ENCODE data around the gene CCHCR1. TPM values are rescaled to one million over a fixed set of nuclear protein-coding genes. Genes with fewer than 3 reads are reported as not detected.
A peak's percentile ranks its signal among the peaks of the same experiment; 100 is the strongest.

The CCHCR1 gene
- total RNA-seq, 1 experiment from 2014 or later = 31.3 TPM

DNA sequence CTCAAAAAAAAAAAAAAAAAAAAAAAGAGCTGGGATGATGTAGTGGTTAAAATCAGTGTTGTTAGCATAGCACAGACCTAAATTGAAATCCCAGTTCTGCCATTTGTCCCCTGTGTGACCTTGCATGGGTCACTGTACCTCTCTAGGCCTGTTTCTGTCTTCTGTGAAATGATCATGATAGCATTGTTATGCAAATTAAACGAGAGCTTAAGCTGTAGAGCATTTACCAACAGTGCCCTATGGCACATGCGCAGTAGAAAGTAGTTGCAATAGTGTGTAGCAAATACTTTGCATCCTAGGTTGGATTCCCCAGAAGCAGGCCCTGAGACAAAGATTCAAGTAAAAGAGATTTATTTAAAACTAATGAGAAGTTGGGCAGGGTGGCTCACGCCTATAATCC is 26.0 kb downstream of the CCHCR1 start:
- H3K27ac ChIP-seq (ENCODE audit: low read length) = no peak overlapping the region
- no peak for ATAC-seq

DNA sequence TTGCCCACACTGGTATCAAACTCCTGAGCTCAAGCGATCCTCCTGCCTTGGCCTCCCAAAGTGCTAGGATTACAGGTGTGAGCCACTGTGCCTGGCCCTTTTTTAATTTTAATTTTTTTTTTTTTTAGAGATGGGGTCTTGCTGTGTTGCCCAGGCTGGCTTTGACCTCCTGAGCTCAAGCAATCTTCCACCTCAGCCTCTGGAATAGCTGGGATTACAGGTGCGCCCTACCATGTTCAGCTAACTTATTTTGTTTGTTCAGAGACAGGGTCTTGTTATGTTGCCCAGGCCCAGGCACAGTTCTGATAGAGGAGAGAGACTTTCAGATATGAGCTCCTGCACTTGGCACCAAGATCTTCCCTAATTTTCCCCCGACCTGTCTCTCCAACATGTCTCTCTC is 26.9 kb downstream of the CCHCR1 start:
- Histone ChIP-seq H3K36me3 (ENCODE audit: low read depth, low read length) (no peaks in the 10 kb centered on the region), H3K27me3 (ENCODE audit: low read length) (no peaks in the 10 kb centered on the region), H3K79me2 (ENCODE audit: low read length) (no peaks in the 10 kb centered on the region), H2AFZ (ENCODE audit: low read length) (no peak overlapping the region), H3K4me2 (ENCODE audit: low read length) (no peak overlapping the region), H3F3A (ENCODE audit: low read length, unreplicated experiment) (no peaks in the 10 kb centered on the region), H4K20me1 (ENCODE audit: low read length) (no peaks in the 10 kb centered on the region), H3K9ac (ENCODE audit: low read length) (no peak overlapping the region), H3K27ac (ENCODE audit: low read length) (no peak overlapping the region), H3K9me3 (ENCODE audit: low read length) (no peaks in the 10 kb centered on the region), H3K9me2 (replicated peaks; ENCODE audit: low read length) (no peaks in the 10 kb centered on the region), H3K4me3 (ENCODE audit: low read length) (no peak overlapping the region), H3K4me1 (ENCODE audit: insufficient read depth, low read length) (peaks cover 18% of the 10 kb centered on the region)
- ChIA-PET POLR2A (ENCODE audit: unreplicated experiment) (no interaction called here), CTCF (interaction anchor here (1.0 kb wide), 1 partner anchor 62 kb away, joined by 8 read pairs; no protein-coding TSS in a partner anchor)
- DNase-seq (no peak), ATAC-seq (no peak)
- TF ChIP-seq EZH2 (IDR thresholded peaks at IDR 0.05; ENCODE audit: low read length, unreplicated experiment) (no peak), EZH2phosphoT487 (IDR thresholded peaks at IDR 0.05; ENCODE audit: borderline replicate concordance, low read length) (no peak)
- TF ChIP-seq, protein P1, sequence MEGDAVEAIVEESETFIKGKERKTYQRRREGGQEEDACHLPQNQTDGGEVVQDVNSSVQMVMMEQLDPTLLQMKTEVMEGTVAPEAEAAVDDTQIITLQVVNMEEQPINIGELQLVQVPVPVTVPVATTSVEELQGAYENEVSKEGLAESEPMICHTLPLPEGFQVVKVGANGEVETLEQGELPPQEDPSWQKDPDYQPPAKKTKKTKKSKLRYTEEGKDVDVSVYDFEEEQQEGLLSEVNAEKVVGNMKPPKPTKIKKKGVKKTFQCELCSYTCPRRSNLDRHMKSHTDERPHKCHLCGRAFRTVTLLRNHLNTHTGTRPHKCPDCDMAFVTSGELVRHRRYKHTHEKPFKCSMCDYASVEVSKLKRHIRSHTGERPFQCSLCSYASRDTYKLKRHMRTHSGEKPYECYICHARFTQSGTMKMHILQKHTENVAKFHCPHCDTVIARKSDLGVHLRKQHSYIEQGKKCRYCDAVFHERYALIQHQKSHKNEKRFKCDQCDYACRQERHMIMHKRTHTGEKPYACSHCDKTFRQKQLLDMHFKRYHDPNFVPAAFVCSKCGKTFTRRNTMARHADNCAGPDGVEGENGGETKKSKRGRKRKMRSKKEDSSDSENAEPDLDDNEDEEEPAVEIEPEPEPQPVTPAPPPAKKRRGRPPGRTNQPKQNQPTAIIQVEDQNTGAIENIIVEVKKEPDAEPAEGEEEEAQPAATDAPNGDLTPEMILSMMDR (conservative IDR thresholded peaks at IDR 0.05; ENCODE audit: low read depth, low read length) = no peak
- BruUV-seq (replicated peaks) = no TSS peak
- intact Hi-C loops (cut with micrococcal nuclease) = no loop called here

More for the DNA sequence above, 26.0 kb downstream of the CCHCR1 start:
- POLR2A ChIA-PET (ENCODE audit: unreplicated experiment) = interaction anchor here (0.6 kb wide), 2 partner anchors 44 to 366 kb away, joined by 3 to 5 read pairs; partner anchors contain the start of gene MICB
- H3K79me2 ChIP-seq (ENCODE audit: low read length) = no peaks in the 10 kb centered on the region
- H3K4me1 ChIP-seq (ENCODE audit: insufficient read depth, low read length) = peaks cover 11% of the 10 kb centered on the region; the same call in 1 of the 2 replicates
- no peak overlapping the region for H3K4me3 ChIP-seq (ENCODE audit: low read length)
- H3K27me3 ChIP-seq (ENCODE audit: low read length) = no peaks in the 10 kb centered on the region
- no peaks in the 10 kb centered on the region for H3K36me3 ChIP-seq (ENCODE audit: low read depth, low read length)
- H4K20me1 ChIP-seq (ENCODE audit: low read length) = no peaks in the 10 kb centered on the region
- CTCF ChIA-PET = no interaction called here
- no peak for DNase-seq
- TF ChIP-seq EZH2 (IDR thresholded peaks at IDR 0.05; ENCODE audit: low read length, unreplicated experiment) (no peak), EZH2phosphoT487 (IDR thresholded peaks at IDR 0.05; ENCODE audit: borderline replicate concordance, low read length) (no peak)
- TF ChIP-seq, protein P1 (conservative IDR thresholded peaks at IDR 0.05; ENCODE audit: low read depth, low read length) = no peak
- BruUV-seq (replicated peaks) = no TSS peak
- H3K9ac ChIP-seq (ENCODE audit: low read length) = no peak overlapping the region
- H2AFZ ChIP-seq (ENCODE audit: low read length) = no peak overlapping the region
- intact Hi-C loops (cut with micrococcal nuclease) = no loop called here
- no peaks in the 10 kb centered on the region for H3K9me3 ChIP-seq (ENCODE audit: low read length)
- no peaks in the 10 kb centered on the region for H3F3A ChIP-seq (ENCODE audit: low read length, unreplicated experiment)
- no peaks in the 10 kb centered on the region for H3K9me2 ChIP-seq (replicated peaks; ENCODE audit: low read length)
- no peak overlapping the region for H3K4me2 ChIP-seq (ENCODE audit: low read length)

DNA sequence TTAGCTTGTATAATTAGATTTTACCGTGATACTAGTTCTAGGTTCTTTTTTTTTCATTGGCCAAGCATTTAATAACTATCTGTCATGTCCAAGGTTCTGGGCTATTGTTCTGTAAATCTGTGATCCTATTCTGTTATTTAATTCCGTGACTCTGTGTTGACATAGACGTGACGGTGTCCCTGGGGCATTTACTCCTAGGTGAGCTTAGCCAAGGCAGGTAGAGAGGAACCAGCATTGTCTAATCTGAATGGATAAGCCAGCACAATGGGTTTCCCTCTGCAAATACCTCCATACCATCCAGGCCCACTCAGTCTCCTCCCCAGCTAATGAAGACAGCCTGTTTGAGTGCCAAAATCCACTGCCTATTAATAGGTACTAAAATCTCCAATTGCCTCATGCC is 28.5 kb downstream of the CCHCR1 start:
- BruUV-seq (replicated peaks) = no TSS peak
- DNase-seq = peak; percentile 64
- ATAC-seq = no peak
- H3F3A ChIP-seq (ENCODE audit: low read length, unreplicated experiment) = no peaks in the 10 kb centered on the region
- H3K36me3 ChIP-seq (ENCODE audit: low read depth, low read length) = no peaks in the 10 kb centered on the region
- ChIA-PET CTCF (interaction anchor here (0.5 to 0.6 kb wide), 2 partner anchors 8 to 192 kb away, joined by 3 to 6 read pairs; no protein-coding TSS in a partner anchor), POLR2A (ENCODE audit: unreplicated experiment) (no interaction called here)
- H4K20me1 ChIP-seq (ENCODE audit: low read length) = no peaks in the 10 kb centered on the region
- no peaks in the 10 kb centered on the region for H3K9me3 ChIP-seq (ENCODE audit: low read length)
- no peak overlapping the region for H2AFZ ChIP-seq (ENCODE audit: low read length)
- no peaks in the 10 kb centered on the region for H3K9me2 ChIP-seq (replicated peaks; ENCODE audit: low read length)
- no peak overlapping the region for H3K9ac ChIP-seq (ENCODE audit: low read length)
- H3K4me3 ChIP-seq (ENCODE audit: low read length) = no peak overlapping the region
- H3K4me2 ChIP-seq (ENCODE audit: low read length) = no peak overlapping the region
- no peaks in the 10 kb centered on the region for H3K79me2 ChIP-seq (ENCODE audit: low read length)
- H3K27me3 ChIP-seq (ENCODE audit: low read length) = no peaks in the 10 kb centered on the region
- H3K4me1 ChIP-seq (ENCODE audit: insufficient read depth, low read length) = peaks cover 33% of the 10 kb centered on the region
- no peak overlapping the region for H3K27ac ChIP-seq (ENCODE audit: low read length)
- TF ChIP-seq, protein P1 (conservative IDR thresholded peaks at IDR 0.05; ENCODE audit: low read depth, low read length) = no peak
- no peak for TF ChIP-seq EZH2 (IDR thresholded peaks at IDR 0.05; ENCODE audit: low read length, unreplicated experiment)
- no peak for TF ChIP-seq EZH2phosphoT487 (IDR thresholded peaks at IDR 0.05; ENCODE audit: borderline replicate concordance, low read length)
- intact Hi-C loops (cut with micrococcal nuclease) = loop anchor here (2.0 kb wide), 1 partner anchor 42 kb away; no protein-coding TSS in a partner anchor
